T-helper 1 cell (primary cell): ENCODE data around the gene NDUFV1.
"Not testable (repeated sequence)": the region's sequence is repeated elsewhere in the genome, so short reads cannot be mapped to it uniquely, and the experiment has no call there.

Source experiments
- DNase-seq, 5 donors: peaks; one replicate each; pipeline ENCODE4 v3.0.0-alpha.2; 2012 to 2020

NDUFV1 gene

GRCh38 chr11:67659651-67660165 lies 53.0 kb downstream of the NDUFV1 start:
- DNase-seq, result not testable (repeated sequence)

GRCh38 chr11:67660752-67661151 lies 54.0 kb downstream of the NDUFV1 start:
- not testable (repeated sequence) for DNase-seq
